ENCODE measurements around the gene KHK.

DNA sequence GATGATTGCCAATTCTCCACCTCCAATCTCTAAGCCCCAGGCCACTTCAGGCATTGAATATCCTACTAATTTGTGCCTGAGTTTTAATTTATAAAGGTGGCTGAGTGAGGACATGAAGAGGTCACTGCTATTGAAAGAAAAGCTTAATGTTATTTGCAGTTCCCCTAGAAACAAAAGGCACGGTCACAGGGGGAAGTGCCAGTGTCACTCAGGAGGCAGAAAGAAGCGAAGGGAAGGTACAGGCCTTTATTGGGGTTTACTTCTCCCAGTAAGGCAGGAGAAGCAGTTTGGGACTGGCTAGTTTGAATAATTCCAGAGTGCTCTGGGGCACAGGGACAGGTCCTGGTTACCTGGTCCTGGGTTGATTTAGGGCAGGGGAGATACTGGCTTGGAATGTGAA, 35.3 kb downstream of the KHK start:
- TF ChIP-seq, protein P1, sequence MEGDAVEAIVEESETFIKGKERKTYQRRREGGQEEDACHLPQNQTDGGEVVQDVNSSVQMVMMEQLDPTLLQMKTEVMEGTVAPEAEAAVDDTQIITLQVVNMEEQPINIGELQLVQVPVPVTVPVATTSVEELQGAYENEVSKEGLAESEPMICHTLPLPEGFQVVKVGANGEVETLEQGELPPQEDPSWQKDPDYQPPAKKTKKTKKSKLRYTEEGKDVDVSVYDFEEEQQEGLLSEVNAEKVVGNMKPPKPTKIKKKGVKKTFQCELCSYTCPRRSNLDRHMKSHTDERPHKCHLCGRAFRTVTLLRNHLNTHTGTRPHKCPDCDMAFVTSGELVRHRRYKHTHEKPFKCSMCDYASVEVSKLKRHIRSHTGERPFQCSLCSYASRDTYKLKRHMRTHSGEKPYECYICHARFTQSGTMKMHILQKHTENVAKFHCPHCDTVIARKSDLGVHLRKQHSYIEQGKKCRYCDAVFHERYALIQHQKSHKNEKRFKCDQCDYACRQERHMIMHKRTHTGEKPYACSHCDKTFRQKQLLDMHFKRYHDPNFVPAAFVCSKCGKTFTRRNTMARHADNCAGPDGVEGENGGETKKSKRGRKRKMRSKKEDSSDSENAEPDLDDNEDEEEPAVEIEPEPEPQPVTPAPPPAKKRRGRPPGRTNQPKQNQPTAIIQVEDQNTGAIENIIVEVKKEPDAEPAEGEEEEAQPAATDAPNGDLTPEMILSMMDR (IDR thresholded peaks at IDR 0.05), result no peak
- TF ChIP-seq POLR2A (IDR thresholded peaks at IDR 0.05), result no peak
- no peak for TF ChIP-seq POLR2AphosphoS5 (IDR thresholded peaks at IDR 0.05)

All from prostate gland (tissue), 2 donors.